ENCODE data around the gene GPC6.

GPC6 gene

GRCh38 chr13:93640452-93640851, 413.8 kb downstream of the GPC6 start:
- H2AFZ ChIP-seq (ENCODE audit: low read depth, low read length): no peak overlapping the region
- no peak overlapping the region for H3K27ac ChIP-seq (ENCODE audit: low read length, poor library complexity, severe bottlenecking)
- H3K4me1 ChIP-seq (ENCODE audit: control insufficient read depth, insufficient read depth, low read depth, low read length): no peaks in the 10 kb centered on the region
- no peak overlapping the region for H3K4ac ChIP-seq (ENCODE audit: low read depth in 1 of 2, low read length in 2 of 2)
- no peaks in the 10 kb centered on the region for H3K36me3 ChIP-seq (ENCODE audit: control insufficient read depth in 1 of 2, insufficient read depth in 2 of 2, low read depth in 1 of 2, low read length in 2 of 2)
- no peak overlapping the region for H3K23ac ChIP-seq (ENCODE audit: low read length in 2 of 2)
- no peak overlapping the region for H3K4me3 ChIP-seq (ENCODE audit: insufficient read depth in 1 of 2, low read depth in 1 of 2, low read length in 2 of 2)
- DNase-seq: no peak
- no peaks in the 10 kb centered on the region for H3K79me1 ChIP-seq (replicated peaks; ENCODE audit: low read length, poor library complexity, severe bottlenecking)
- no peak overlapping the region for H3K4me2 ChIP-seq (ENCODE audit: low read length, poor library complexity, severe bottlenecking)
- no peak overlapping the region for H2BK12ac ChIP-seq (ENCODE audit: low read length in 2 of 2)
- no peak overlapping the region for H2BK120ac ChIP-seq (ENCODE audit: low read depth, low read length)
- H3K18ac ChIP-seq (ENCODE audit: low read depth in 1 of 2, low read length in 2 of 2): no peak overlapping the region
- H2BK5ac ChIP-seq (ENCODE audit: low read depth, low read length, poor library complexity, severe bottlenecking): no peak overlapping the region
- H3K27me3 ChIP-seq (ENCODE audit: control insufficient read depth in 1 of 2, insufficient read depth in 1 of 2, low read length in 2 of 2): no peaks in the 10 kb centered on the region
- no peak overlapping the region for H3K14ac ChIP-seq (ENCODE audit: low read length in 2 of 2)
- H4K8ac ChIP-seq (ENCODE audit: low read length): no peak overlapping the region
- no peak overlapping the region for H3K9ac ChIP-seq (ENCODE audit: low read length)
- no peak overlapping the region for H4K91ac ChIP-seq (ENCODE audit: low read length)
- 97% methylated on average over 1 of the region's 1 CpG for WGBS
- no peak overlapping the region for H2AK5ac ChIP-seq (ENCODE audit: low read length, severe bottlenecking)
- no peak overlapping the region for H2BK15ac ChIP-seq (ENCODE audit: low read depth, poor library complexity, severe bottlenecking)
- no peaks in the 10 kb centered on the region for H3K9me3 ChIP-seq (ENCODE audit: control insufficient read depth, low read length)

GRCh38 chr13:93646245-93646644, 419.6 kb downstream of the GPC6 start:
- H3K4me2 ChIP-seq (ENCODE audit: low read length, poor library complexity, severe bottlenecking): no peak overlapping the region
- no peaks in the 10 kb centered on the region for H3K27me3 ChIP-seq (ENCODE audit: control insufficient read depth in 1 of 2, insufficient read depth in 1 of 2, low read length in 2 of 2)
- no peak overlapping the region for H2BK120ac ChIP-seq (ENCODE audit: low read depth, low read length)
- DNase-seq: no peak
- no peak overlapping the region for H4K91ac ChIP-seq (ENCODE audit: low read length)
- H3K27ac ChIP-seq (ENCODE audit: low read length, poor library complexity, severe bottlenecking): no peak overlapping the region
- no peak overlapping the region for H3K14ac ChIP-seq (ENCODE audit: low read length in 2 of 2)
- peak overlapping the region in 1 of 2 experiments; percentile 10 for H3K4me3 ChIP-seq (ENCODE audit: insufficient read depth in 1 of 2, low read depth in 1 of 2, low read length in 2 of 2)
- no peaks in the 10 kb centered on the region for H3K9me3 ChIP-seq (ENCODE audit: control insufficient read depth, low read length)
- H2AFZ ChIP-seq (ENCODE audit: low read depth, low read length): no peak overlapping the region
- no peaks in the 10 kb centered on the region for H3K4me1 ChIP-seq (ENCODE audit: control insufficient read depth, insufficient read depth, low read depth, low read length)
- H3K23ac ChIP-seq (ENCODE audit: low read length in 2 of 2): no peak overlapping the region
- H4K8ac ChIP-seq (ENCODE audit: low read length): no peak overlapping the region
- H3K9ac ChIP-seq (ENCODE audit: low read length): peak overlapping the region; percentile 57
- no peak overlapping the region for H3K18ac ChIP-seq (ENCODE audit: low read depth in 1 of 2, low read length in 2 of 2)
- H2AK5ac ChIP-seq (ENCODE audit: low read length, severe bottlenecking): no peak overlapping the region
- no peak overlapping the region for H2BK15ac ChIP-seq (ENCODE audit: low read depth, poor library complexity, severe bottlenecking)
- H2BK5ac ChIP-seq (ENCODE audit: low read depth, low read length, poor library complexity, severe bottlenecking): no peak overlapping the region
- no peaks in the 10 kb centered on the region for H3K79me1 ChIP-seq (replicated peaks; ENCODE audit: low read length, poor library complexity, severe bottlenecking)
- no peaks in the 10 kb centered on the region for H3K36me3 ChIP-seq (ENCODE audit: control insufficient read depth in 1 of 2, insufficient read depth in 2 of 2, low read depth in 1 of 2, low read length in 2 of 2)
- H3K4ac ChIP-seq (ENCODE audit: low read depth in 1 of 2, low read length in 2 of 2): no peak overlapping the region
- H2BK12ac ChIP-seq (ENCODE audit: low read length in 2 of 2): no peak overlapping the region
- 99% methylated on average over 6 of the region's 7 CpGs for WGBS

- Histone ChIP-seq H2BK5ac (ENCODE audit: low read depth, low read length, poor library complexity, severe bottlenecking) (no peak overlapping the region), H3K4me2 (ENCODE audit: low read length, poor library complexity, severe bottlenecking) (no peak overlapping the region), H2AK5ac (ENCODE audit: low read length, severe bottlenecking) (no peak overlapping the region), H3K18ac (ENCODE audit: low read depth in 1 of 2, low read length in 2 of 2) (no peak overlapping the region), H4K8ac (ENCODE audit: low read length) (no peak overlapping the region), H3K36me3 (ENCODE audit: control insufficient read depth in 1 of 2, insufficient read depth in 2 of 2, low read depth in 1 of 2, low read length in 2 of 2) (no peaks in the 10 kb centered on the region), H2AFZ (ENCODE audit: low read depth, low read length) (no peak overlapping the region), H2BK15ac (ENCODE audit: low read depth, poor library complexity, severe bottlenecking) (no peak overlapping the region), H3K4me3 (ENCODE audit: insufficient read depth in 1 of 2, low read depth in 1 of 2, low read length in 2 of 2) (no peak overlapping the region), H3K23ac (ENCODE audit: low read length in 2 of 2) (no peak overlapping the region), H3K79me1 (replicated peaks; ENCODE audit: low read length, poor library complexity, severe bottlenecking) (no peaks in the 10 kb centered on the region), H3K27me3 (ENCODE audit: control insufficient read depth in 1 of 2, insufficient read depth in 1 of 2, low read length in 2 of 2) (no peaks in the 10 kb centered on the region), H3K4me1 (ENCODE audit: control insufficient read depth, insufficient read depth, low read depth, low read length) (no peaks in the 10 kb centered on the region), H4K91ac (ENCODE audit: low read length) (no peak overlapping the region), H3K9ac (ENCODE audit: low read length) (no peak overlapping the region), H2BK12ac (ENCODE audit: low read length in 2 of 2) (no peak overlapping the region), H3K27ac (ENCODE audit: low read length, poor library complexity, severe bottlenecking) (no peak overlapping the region), H3K9me3 (ENCODE audit: control insufficient read depth, low read length) (no peaks in the 10 kb centered on the region), H2BK120ac (ENCODE audit: low read depth, low read length) (no peak overlapping the region), H3K14ac (ENCODE audit: low read length in 2 of 2) (no peak overlapping the region), H3K4ac (ENCODE audit: low read depth in 1 of 2, low read length in 2 of 2) (no peak overlapping the region)
- no peak for DNase-seq
- WGBS: no CpG with 5 or more reads among the region's 2 CpGs
Measured at GRCh38 chr13:93649496-93649895, 422.9 kb downstream of the GPC6 start.

GRCh38 chr13:93653776-93654175, 427.2 kb downstream of the GPC6 start:
- no peak overlapping the region for H3K9ac ChIP-seq (ENCODE audit: low read length)
- no peak overlapping the region for H2BK5ac ChIP-seq (ENCODE audit: low read depth, low read length, poor library complexity, severe bottlenecking)
- no peak overlapping the region for H2AK5ac ChIP-seq (ENCODE audit: low read length, severe bottlenecking)
- no peak overlapping the region for H3K4me2 ChIP-seq (ENCODE audit: low read length, poor library complexity, severe bottlenecking)
- H3K18ac ChIP-seq (ENCODE audit: low read depth in 1 of 2, low read length in 2 of 2): no peak overlapping the region
- peaks cover 5% of the 10 kb centered on the region for H3K9me3 ChIP-seq (ENCODE audit: control insufficient read depth, low read length)
- H3K4me3 ChIP-seq (ENCODE audit: insufficient read depth in 1 of 2, low read depth in 1 of 2, low read length in 2 of 2): no peak overlapping the region
- no peak overlapping the region for H3K14ac ChIP-seq (ENCODE audit: low read length in 2 of 2)
- H3K27me3 ChIP-seq (ENCODE audit: control insufficient read depth in 1 of 2, insufficient read depth in 1 of 2, low read length in 2 of 2): no peaks in the 10 kb centered on the region
- H2BK12ac ChIP-seq (ENCODE audit: low read length in 2 of 2): no peak overlapping the region
- no peak overlapping the region for H2AFZ ChIP-seq (ENCODE audit: low read depth, low read length)
- no peak overlapping the region for H3K27ac ChIP-seq (ENCODE audit: low read length, poor library complexity, severe bottlenecking)
- H3K4me1 ChIP-seq (ENCODE audit: control insufficient read depth, insufficient read depth, low read depth, low read length): no peaks in the 10 kb centered on the region
- H3K79me1 ChIP-seq (replicated peaks; ENCODE audit: low read length, poor library complexity, severe bottlenecking): no peaks in the 10 kb centered on the region
- H3K36me3 ChIP-seq (ENCODE audit: control insufficient read depth in 1 of 2, insufficient read depth in 2 of 2, low read depth in 1 of 2, low read length in 2 of 2): no peaks in the 10 kb centered on the region
- H3K4ac ChIP-seq (ENCODE audit: low read depth in 1 of 2, low read length in 2 of 2): no peak overlapping the region
- H3K23ac ChIP-seq (ENCODE audit: low read length in 2 of 2): no peak overlapping the region
- DNase-seq: no peak
- H4K8ac ChIP-seq (ENCODE audit: low read length): no peak overlapping the region
- no peak overlapping the region for H2BK15ac ChIP-seq (ENCODE audit: low read depth, poor library complexity, severe bottlenecking)
- 100% methylated on average over 2 of the region's 3 CpGs for WGBS
- no peak overlapping the region for H2BK120ac ChIP-seq (ENCODE audit: low read depth, low read length)
- no peak overlapping the region for H4K91ac ChIP-seq (ENCODE audit: low read length)

Data from mesenchymal stem cell (in vitro differentiated cells and primary cell).